ENCODE results near the gene TCF4. TPM values are rescaled to one million over a fixed set of nuclear protein-coding genes. Genes with fewer than 3 reads are reported as not detected.
A peak's percentile ranks its signal among the peaks of the same experiment; 100 is the strongest.

TCF4 gene
- total RNA-seq, 1 donor from 2014 or later = 199 TPM

DNA sequence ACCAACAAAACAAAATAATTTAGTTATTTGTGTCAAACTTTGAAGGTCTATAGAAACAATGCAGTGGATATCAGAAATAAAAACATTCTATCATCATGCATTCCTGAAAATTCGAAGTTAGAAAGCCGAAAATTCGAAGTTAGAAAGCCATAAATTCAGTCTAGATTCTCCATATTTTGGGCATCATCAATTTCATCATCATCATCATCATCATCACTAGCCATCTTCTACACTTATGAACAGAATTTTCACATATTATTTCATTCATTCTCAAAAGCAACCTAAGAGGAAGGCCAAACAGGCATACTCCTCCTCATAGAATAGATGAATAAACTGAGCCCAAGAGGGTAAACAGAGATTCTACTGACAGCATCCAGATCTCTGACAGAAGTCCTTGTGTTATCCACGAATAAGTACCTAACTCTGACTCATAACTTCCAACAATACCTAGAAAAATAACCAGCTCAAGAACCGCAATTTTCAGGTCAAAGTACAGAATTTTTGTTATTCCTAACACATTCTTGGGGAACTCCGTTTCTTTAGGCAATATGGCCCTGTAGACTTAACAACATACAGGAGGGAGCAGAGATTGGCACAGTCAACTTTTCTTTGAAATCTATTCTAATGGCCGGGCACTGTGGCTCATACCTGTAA is 84.7 kb downstream of the TCF4 start:
- H3K4me3 Mint-ChIP-seq (ENCODE audit: unreplicated experiment) = no peak overlapping the region
- TF ChIP-seq, protein P1, sequence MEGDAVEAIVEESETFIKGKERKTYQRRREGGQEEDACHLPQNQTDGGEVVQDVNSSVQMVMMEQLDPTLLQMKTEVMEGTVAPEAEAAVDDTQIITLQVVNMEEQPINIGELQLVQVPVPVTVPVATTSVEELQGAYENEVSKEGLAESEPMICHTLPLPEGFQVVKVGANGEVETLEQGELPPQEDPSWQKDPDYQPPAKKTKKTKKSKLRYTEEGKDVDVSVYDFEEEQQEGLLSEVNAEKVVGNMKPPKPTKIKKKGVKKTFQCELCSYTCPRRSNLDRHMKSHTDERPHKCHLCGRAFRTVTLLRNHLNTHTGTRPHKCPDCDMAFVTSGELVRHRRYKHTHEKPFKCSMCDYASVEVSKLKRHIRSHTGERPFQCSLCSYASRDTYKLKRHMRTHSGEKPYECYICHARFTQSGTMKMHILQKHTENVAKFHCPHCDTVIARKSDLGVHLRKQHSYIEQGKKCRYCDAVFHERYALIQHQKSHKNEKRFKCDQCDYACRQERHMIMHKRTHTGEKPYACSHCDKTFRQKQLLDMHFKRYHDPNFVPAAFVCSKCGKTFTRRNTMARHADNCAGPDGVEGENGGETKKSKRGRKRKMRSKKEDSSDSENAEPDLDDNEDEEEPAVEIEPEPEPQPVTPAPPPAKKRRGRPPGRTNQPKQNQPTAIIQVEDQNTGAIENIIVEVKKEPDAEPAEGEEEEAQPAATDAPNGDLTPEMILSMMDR (IDR thresholded peaks at IDR 0.05; ENCODE audit: partially characterized antibody, unreplicated experiment) = no peak
- H3K27me3 Mint-ChIP-seq (ENCODE audit: unreplicated experiment) = peaks cover 2% of the 10 kb centered on the region
- H3K36me3 Mint-ChIP-seq (ENCODE audit: unreplicated experiment) = no peaks in the 10 kb centered on the region
- H3K9me3 Mint-ChIP-seq (ENCODE audit: unreplicated experiment) = no peaks in the 10 kb centered on the region
- no peak for DNase-seq
- H3K4me1 Mint-ChIP-seq (ENCODE audit: low read depth, unreplicated experiment) = peaks cover 23% of the 10 kb centered on the region
- no peak overlapping the region for H3K27ac Mint-ChIP-seq (ENCODE audit: unreplicated experiment)

- peaks cover 25% of the 10 kb centered on the region for H3K4me1 Mint-ChIP-seq (ENCODE audit: low read depth, unreplicated experiment)
- H3K27me3 Mint-ChIP-seq (ENCODE audit: unreplicated experiment) = peaks cover 2% of the 10 kb centered on the region
- TF ChIP-seq, protein P1 (IDR thresholded peaks at IDR 0.05; ENCODE audit: partially characterized antibody, unreplicated experiment) = no peak
- H3K27ac Mint-ChIP-seq (ENCODE audit: unreplicated experiment) = no peak overlapping the region
- no peaks in the 10 kb centered on the region for H3K9me3 Mint-ChIP-seq (ENCODE audit: unreplicated experiment)
- DNase-seq = no peak
- no peak overlapping the region for H3K4me3 Mint-ChIP-seq (ENCODE audit: unreplicated experiment)
- no peaks in the 10 kb centered on the region for H3K36me3 Mint-ChIP-seq (ENCODE audit: unreplicated experiment)
Measured at GRCh38 chr18:55501982-55502710, 85.8 kb downstream of the TCF4 start.

DNA sequence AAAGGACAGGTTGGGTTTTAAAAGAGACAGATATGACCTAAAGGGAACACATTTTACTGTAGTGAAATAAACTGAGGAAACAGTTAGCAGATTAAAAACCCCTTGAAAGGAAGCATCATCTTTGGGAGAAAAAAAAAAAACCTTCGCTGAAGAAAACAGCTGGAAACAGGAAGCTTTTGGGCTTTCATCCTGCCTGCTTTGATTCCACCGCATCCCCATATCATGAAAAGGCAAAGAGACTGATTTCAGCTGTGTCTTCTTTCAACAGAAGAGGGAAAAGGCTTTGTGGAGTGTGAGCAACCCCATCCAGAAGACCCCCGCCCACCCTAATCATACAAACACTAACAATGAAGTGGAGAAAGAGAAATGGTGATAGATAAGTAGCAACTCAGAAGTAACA is 86.4 kb downstream of the TCF4 start:
- Mint-ChIP-seq H3K27me3 (ENCODE audit: unreplicated experiment) (peaks cover 2% of the 10 kb centered on the region), H3K27ac (ENCODE audit: unreplicated experiment) (no peak overlapping the region), H3K4me1 (ENCODE audit: low read depth, unreplicated experiment) (peaks cover 25% of the 10 kb centered on the region), H3K36me3 (ENCODE audit: unreplicated experiment) (no peaks in the 10 kb centered on the region), H3K9me3 (ENCODE audit: unreplicated experiment) (no peaks in the 10 kb centered on the region), H3K4me3 (ENCODE audit: unreplicated experiment) (no peak overlapping the region)
- TF ChIP-seq, protein P1 (IDR thresholded peaks at IDR 0.05; ENCODE audit: partially characterized antibody, unreplicated experiment) = no peak
- no peak for DNase-seq

- H3K4me3 Mint-ChIP-seq (ENCODE audit: unreplicated experiment) = peak overlapping the region; percentile 61
- TF ChIP-seq, protein P1 (IDR thresholded peaks at IDR 0.05; ENCODE audit: partially characterized antibody, unreplicated experiment) = no peak
- H3K27me3 Mint-ChIP-seq (ENCODE audit: unreplicated experiment) = peaks cover 2% of the 10 kb centered on the region
- H3K36me3 Mint-ChIP-seq (ENCODE audit: unreplicated experiment) = no peaks in the 10 kb centered on the region
- H3K9me3 Mint-ChIP-seq (ENCODE audit: unreplicated experiment) = no peaks in the 10 kb centered on the region
- H3K27ac Mint-ChIP-seq (ENCODE audit: unreplicated experiment) = no peak overlapping the region
- DNase-seq = no peak
- peaks cover 25% of the 10 kb centered on the region for H3K4me1 Mint-ChIP-seq (ENCODE audit: low read depth, unreplicated experiment)
Measured at GRCh38 chr18:55500316-55501086, 87.5 kb downstream of the TCF4 start.
